BE2C (cell line): ENCODE results near the gene METTL8.

Source experiments
- DNase-seq: peaks from one replicate; pipeline ENCODE4 v3.0.0-alpha.2; 2020
- H3K27me3 ChIP-seq: fragments of 250-450 bp; sonication (Bioruptor Pico); 2 replicates; pipeline ENCODE4 v1.5.1; 2020; ENCODE audit warnings: mild to moderate bottlenecking
- H3K36me3 ChIP-seq: fragments of 250-450 bp; sonication (Bioruptor Pico); 2 replicates; pipeline ENCODE4 v1.5.1; 2020; ENCODE audit warnings: mild to moderate bottlenecking
- H3K4me1 ChIP-seq: fragments of 250-450 bp; sonication (Bioruptor Pico); 2 replicates; pipeline ENCODE4 v1.5.1; 2020
- H3K4me3 ChIP-seq: 2 replicates; pipeline ENCODE4 v1.5.1; 2011; ENCODE audit warnings: low read depth, low read length
- H3K9me3 ChIP-seq: fragments of 250-450 bp; sonication (Bioruptor Pico); 2 replicates; pipeline ENCODE4 v1.5.1; 2020
- CTCF ChIP-seq: IDR thresholded peaks from 2 replicates; pipeline ENCODE4 v1.5.1; 2012; ENCODE audit warnings: mild to moderate bottlenecking, low read depth, low read length

Gene METTL8

GRCh38 chr2:171400395-171400794 is 33.4 kb downstream of the METTL8 start:
- H3K9me3 ChIP-seq = no peaks in the 10 kb centered on the region
- H3K4me3 ChIP-seq = no peak overlapping the region
- TF ChIP-seq CTCF = no peak
- no peaks in the 10 kb centered on the region for H3K27me3 ChIP-seq
- H3K36me3 ChIP-seq = no peaks in the 10 kb centered on the region
- DNase-seq = no peak
- no peaks in the 10 kb centered on the region for H3K4me1 ChIP-seq

- no peaks in the 10 kb centered on the region for H3K9me3 ChIP-seq
- H3K4me3 ChIP-seq = no peak overlapping the region
- no peaks in the 10 kb centered on the region for H3K27me3 ChIP-seq
- TF ChIP-seq CTCF = no peak
- H3K4me1 ChIP-seq = no peaks in the 10 kb centered on the region
- DNase-seq = no peak
- no peaks in the 10 kb centered on the region for H3K36me3 ChIP-seq
Measured at GRCh38 chr2:171399292-171399691, 34.5 kb downstream of the METTL8 start.

- TF ChIP-seq CTCF = no peak
Measured at GRCh38 chr2:171394164-171394740, 39.5 kb downstream of the METTL8 start.

GRCh38 chr2:171393487-171393886 is 40.3 kb downstream of the METTL8 start:
- Histone ChIP-seq H3K4me3 (no peak overlapping the region), H3K36me3 (no peaks in the 10 kb centered on the region), H3K4me1 (no peaks in the 10 kb centered on the region), H3K27me3 (no peaks in the 10 kb centered on the region), H3K9me3 (no peaks in the 10 kb centered on the region)
- DNase-seq = no peak
- TF ChIP-seq CTCF = no peak

More at GRCh38 chr2:171394164-171394740, 39.5 kb downstream of the METTL8 start:
- no peaks in the 10 kb centered on the region for H3K9me3 ChIP-seq
- no peak for DNase-seq
- no peaks in the 10 kb centered on the region for H3K4me1 ChIP-seq
- no peaks in the 10 kb centered on the region for H3K36me3 ChIP-seq
- no peak overlapping the region for H3K4me3 ChIP-seq
- H3K27me3 ChIP-seq = no peaks in the 10 kb centered on the region

- Histone ChIP-seq H3K4me3 (no peak overlapping the region), H3K27me3 (no peaks in the 10 kb centered on the region), H3K4me1 (no peaks in the 10 kb centered on the region), H3K9me3 (no peaks in the 10 kb centered on the region), H3K36me3 (no peaks in the 10 kb centered on the region)
- no peak for DNase-seq
- no peak for TF ChIP-seq CTCF
Measured at GRCh38 chr2:171391532-171391931, 42.3 kb downstream of the METTL8 start.

GRCh38 chr2:171390941-171391516 is 42.8 kb downstream of the METTL8 start:
- no peak for TF ChIP-seq CTCF
- Histone ChIP-seq H3K4me3 (no peak overlapping the region), H3K36me3 (no peaks in the 10 kb centered on the region), H3K27me3 (no peaks in the 10 kb centered on the region), H3K9me3 (no peaks in the 10 kb centered on the region), H3K4me1 (no peaks in the 10 kb centered on the region)
- DNase-seq = no peak
